RCC 7860 (cell line): ENCODE results near the gene GPX6.
"Not testable (repeated sequence)": the region's sequence is repeated elsewhere in the genome, so short reads cannot be mapped to it uniquely, and the experiment has no call there.

Source experiments
- DNase-seq: peaks from one replicate; pipeline ENCODE4 v3.0.0-alpha.2; 2015; ENCODE audit warnings: low spot score
- FAIRE-seq: peaks from 2 replicates; lab custom pipeline; 2012; peaks lifted over from hg19 to GRCh38; lab: Jason Lieb, UNC

GPX6 gene

DNA sequence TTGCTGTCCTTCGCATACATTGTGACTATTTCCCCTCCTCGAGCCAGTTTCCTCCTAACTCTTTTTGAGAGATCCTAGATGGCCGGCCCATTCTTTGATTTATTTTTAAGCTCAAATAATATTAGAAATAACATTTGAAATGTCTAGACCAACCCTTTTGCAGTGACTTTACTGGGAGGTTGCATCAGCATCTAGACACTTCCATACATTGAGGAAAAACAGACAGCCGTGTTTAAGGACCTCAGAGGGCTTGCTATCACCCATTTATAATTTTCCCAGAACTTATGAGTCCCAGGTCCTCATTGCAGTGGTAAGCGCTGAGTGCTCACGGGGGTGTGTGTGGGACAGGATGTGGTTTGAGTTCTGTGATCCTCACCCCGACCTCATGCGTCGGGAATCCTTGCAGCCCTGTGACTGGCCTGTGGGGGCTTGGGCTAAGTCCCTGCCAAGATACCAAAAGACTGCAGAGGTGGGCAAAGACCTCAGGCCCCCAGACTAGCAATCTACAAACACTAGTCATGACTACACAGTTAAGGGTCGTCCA lies 10.0 kb upstream of the GPX6 start, which contains the start of gene GPX5:
TSS of gene GPX5 (plus strand) at position 386 of the 544 bp plus-strand sequence. CDS start at position 519, 133 bp downstream.
- DNase-seq (peak; percentile 9), FAIRE-seq (no peak)

DNA sequence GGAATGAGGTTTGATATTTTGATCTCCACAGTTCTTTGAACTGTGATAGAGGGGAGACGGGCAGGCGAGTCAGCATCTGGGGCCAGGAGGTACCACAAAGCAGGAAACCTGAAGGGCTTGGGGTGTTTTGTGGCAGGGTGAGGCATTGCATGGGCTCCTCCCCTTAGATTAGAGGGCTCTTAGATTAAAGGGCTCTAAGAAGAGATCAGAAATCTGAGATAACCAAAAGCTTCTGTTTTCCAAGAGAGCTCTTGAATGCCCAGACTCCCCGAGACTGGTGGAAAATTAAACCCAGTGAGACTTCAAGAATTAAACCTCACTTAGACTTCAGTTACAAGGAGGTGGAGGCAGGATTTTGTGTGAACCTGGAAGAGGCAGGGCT lies 7.6 kb upstream of the GPX6 start:
- DNase-seq (no peak), FAIRE-seq (no peak)

DNA sequence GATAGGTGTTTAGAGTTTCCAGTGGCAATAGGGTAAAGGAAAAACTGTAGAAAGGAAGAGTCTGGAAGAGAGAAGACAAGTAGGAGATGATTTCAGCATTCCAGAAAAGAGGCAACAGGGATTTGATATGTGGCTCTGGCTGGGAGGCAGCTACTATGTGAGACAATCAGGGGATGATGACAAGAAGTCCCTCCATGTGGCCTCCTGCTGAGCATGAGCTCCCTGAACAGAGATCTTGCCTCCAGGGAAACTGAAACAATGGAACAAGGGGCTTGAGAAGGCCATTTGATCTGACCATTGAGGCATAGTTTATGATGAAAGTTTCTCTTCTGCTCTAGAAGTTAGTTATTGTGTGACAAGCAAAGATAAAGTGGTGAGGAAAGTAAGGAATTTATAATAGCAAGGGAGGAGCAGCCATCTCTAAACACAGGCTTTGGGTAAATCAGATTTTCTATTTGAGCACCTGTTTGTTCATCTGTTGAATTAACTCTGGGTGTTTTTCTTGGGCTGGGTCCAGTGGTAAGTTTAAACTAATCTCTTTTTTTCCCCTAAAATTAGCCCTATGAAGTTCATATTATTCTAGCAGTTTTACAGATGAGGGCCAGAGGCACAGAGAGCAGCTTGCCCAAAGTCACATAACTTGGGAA lies 7.1 kb upstream of the GPX6 start:
- no peak for FAIRE-seq
- no peak for DNase-seq

DNA sequence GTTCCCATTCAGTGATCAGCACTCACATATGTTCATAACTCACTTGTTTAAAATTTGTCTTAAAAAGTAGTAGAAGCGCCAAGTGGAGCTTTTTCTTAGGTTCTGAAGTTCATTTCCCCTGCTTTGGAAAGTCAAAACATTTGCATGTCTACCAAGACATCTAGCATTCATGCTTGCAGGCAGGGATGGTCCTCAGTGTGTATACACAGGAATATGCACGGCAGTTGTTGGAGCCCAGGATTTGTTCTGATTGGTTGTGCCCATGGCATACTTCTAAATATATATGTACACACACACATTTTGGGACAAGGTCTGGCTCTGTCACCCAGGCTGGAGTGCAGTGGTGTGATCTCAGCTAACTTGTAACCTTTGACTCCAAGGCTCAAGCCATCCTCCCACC lies 2.4 kb upstream of the GPX6 start:
- DNase-seq: no peak
- no peak for FAIRE-seq

DNA sequence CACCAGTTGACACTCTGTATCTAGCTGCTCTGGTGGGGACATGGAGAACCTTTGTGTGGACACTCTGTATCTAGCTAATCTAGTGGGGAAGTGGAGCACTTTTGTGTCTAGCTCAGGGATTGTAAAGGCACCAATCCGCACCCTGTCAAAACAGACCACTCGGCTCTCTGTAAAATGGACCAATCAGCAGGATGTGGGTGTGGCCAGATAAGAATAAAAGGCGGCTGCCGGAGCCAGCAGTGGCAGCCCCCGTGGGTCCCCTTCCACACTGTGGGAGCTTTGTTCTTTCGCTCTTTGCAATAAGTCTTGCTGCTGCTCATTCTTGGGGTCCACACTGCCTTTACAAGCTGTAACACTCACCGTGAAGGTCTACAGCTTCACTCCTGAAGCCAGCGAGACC lies 3.2 kb downstream of the GPX6 start:
- DNase-seq, FAIRE-seq: not testable (repeated sequence)

DNA sequence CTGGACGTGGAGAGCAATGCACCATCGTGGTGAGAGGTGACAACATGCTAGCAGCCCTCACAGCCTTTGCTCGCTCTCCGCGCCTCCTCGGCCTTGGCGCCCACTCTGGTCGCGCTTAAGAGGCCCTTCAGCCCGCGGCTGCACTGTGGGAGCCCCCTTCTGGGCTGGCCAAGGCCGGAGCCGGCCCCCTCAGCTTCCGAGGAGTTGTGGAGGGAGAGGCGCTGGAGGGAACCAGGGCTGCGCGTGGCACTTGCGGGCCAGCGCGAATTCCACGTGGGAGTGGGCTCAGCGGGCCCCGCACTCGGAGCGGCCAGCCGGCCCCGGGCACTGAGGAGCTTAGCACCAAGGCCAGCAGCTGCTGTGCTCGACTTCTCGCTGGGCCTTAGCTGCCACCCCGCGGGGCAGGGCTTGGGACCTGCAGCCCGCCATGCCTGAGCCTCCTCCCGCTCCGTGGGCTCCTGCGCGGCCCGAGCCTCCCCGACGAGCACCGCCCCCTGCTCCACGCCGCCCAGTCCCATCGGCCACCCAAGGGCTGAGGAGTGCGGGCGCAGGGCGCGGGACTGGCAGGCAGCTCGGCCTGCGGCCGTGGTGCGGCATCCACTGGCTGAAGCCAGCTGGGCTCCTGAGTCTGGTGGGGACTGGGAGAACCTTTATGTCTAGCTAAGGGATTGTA lies 3.8 kb downstream of the GPX6 start:
- DNase-seq: no peak
- no peak for FAIRE-seq

DNA sequence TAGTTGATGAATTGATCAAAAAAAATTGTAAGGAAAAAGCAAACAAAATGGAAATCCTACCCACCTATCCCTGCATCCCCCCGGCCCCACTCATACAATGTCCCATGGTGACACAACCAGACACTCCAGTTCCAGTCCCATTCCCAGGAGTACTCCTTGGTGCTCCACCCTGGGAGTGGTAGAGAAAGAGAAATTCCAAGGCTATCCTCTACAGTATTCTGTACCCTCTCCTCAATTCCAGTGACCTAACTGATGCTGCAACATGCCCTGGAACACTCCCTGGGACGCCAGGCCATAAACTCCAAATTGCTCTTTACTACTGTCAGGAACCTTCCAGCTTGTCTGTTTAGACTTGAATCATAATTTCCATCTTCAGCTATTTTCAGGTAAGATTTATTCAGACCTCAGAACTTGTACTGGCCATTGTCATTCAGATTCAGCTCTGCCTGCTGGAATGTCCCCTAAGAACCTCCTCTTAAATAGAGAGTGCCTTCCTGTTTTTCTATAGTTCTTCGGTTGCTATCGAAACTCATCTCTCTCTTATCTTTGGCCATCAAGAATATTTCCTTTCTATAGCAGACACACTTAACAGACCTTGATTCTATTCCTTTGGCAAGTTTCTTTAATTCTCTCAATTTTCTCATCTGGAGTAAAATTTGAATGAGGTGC lies 8.7 kb downstream of the GPX6 start:
- DNase-seq (no peak), FAIRE-seq (no peak)

DNA sequence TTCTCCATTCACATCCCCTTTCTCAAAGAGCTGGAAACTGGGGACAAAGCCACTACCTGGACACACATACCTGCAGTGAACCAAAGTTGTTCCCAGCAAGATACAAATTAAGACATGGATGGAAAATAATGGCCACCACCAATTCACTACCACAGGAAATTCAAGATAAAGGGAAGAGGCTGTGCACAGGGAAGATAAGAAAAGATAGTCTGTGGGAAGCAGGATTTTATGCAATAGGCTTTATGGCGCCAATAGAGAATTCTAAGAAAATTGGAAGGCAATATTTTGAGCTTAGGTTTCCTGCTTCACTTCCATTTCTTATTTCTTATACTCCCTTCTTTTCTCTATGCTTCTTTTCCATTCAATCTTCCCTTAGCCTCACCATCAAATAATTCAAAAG lies 9.9 kb downstream of the GPX6 start:
- FAIRE-seq: no peak
- no peak for DNase-seq

DNA sequence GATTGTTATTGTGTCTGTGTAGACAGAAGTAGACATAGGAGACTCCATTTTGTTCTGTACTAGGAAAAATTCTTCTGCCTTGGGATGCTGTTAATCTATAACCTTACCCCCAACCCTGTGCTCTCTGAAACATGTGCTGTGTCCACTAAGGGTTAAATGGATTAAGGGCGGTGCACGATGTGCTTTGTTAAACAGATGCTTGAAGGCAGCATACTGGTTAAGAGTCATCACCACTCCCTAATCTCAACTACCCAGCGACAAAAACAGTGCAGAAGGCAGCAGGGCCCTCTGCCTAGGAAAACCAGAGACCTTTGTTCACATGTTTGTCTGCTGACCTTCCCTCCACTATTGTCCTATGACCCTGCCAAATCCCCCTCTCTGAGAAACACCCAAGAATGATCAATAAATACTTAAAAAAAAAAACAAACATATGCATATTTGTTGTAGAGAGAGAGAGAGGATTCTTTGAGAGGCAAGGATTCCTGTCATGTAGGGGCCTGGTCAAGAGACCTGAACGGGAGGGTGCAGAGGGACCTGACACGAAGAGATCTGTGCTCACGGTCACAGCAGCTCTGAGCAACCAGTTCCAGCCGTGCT lies 12.8 kb downstream of the GPX6 start:
- not testable (repeated sequence) for DNase-seq, FAIRE-seq

DNA sequence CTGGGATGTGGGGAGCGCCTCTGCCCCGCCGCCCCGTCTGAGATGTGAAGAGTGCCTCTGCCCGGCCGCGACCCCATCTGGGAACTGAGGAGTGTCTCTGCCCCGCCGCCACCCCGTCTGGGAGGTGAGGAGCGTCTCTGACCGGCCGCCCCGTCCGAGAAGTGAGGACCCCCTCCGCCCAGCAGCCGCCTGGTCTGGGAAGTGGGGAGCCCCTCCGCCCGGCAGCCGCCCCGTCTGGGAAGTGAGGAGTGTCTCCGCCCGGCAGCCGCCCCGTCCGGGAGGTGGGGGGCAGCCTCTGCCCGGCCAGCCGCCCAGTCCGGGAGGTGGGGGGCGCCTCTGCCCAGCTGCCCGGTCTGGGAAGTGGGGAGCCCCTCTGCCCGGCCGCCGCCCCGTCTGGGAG lies 13.5 kb downstream of the GPX6 start:
- not testable (repeated sequence) for DNase-seq, FAIRE-seq

DNA sequence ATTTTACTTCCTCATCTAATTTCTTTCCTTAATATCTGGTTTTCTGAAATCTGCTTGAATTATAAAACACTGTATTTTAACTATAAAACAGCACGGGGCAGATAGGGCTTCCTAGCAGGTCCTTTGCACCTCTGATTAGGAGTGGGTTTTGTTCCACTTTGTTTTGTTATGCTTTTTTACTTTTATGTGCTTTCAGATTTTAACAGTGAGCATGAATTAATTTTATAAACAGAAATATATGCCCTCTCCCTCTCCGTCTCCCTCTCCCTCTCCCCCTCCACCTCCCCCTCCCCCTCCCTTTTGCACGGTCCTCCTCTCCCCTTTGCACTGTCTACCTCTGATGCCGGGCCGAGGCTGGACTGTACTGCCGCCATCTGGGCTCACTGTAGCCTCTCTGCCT lies 14.3 kb downstream of the GPX6 start:
- DNase-seq (no peak), FAIRE-seq (no peak)

DNA sequence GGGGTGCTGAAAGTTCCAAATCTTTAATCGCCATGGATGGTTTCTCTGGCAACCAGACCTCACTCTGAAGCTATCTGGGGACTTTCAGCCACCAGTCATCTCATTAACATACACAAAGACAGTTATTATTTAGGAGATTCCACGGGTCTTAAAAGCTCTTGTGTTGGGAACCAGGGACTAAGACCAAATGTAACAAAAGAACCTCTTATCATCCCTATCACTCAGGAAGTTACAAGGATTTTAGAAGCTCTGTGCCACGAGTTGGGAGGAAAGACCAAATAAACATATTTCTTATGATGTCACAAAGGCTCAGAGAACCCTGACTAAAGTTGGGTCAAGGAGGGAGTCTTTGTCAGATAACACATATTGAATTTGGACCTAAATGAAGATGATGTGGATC lies 17.7 kb downstream of the GPX6 start:
- DNase-seq (no peak), FAIRE-seq (no peak)

DNA sequence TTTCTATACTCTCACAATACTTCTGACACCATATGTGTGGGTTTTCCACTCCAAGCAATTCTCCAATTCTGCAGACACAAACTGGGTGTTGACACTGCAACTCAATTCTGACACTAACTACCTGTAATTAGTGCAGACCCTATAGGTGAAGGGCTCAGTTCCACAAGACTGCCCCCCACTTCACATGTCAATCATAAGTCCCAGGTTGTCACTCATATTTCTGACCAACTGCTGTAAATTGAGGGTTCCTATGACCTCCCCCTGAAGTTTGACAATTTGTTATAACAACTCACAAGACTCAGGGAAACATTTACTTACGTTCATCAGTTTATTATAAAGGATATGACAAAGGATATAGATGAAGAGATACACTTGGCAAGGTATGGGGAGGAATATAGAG lies 18.3 kb downstream of the GPX6 start:
- no peak for FAIRE-seq

DNA sequence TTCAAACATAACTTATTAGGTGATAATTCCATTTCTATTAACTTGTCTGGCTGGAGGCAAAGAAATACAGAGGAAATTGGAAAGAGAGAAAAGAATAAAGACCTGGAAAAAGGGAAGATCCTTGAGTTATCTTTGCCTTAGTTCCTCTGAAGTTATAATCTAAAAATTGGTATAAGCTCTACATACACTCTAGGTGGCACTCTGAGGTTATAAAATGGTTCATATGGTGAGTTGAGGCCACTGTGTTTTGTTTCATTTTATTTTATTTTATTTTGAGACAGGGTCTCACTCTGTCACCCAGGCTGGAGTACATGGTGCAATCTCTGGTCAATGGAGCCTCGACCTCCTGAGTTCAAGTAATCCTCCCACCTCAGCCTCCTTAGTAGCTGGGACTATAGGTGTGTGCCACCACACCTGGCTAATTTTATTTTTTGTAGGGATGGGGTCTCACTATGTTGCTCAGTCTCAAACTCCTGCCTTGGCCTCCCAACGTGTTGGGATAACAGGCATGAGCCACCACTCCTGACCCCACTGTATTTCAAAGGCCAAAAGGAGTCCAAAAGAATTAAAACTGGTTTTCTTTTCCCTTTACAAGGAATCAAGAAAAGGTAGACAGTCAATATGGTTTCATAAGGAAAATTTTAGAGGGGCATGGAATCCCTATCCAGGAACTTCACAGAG lies 19.4 kb downstream of the GPX6 start:
- DNase-seq: no peak
- FAIRE-seq: no peak

More for the DNA sequence above, 18.3 kb downstream of the GPX6 start:
- no peak for DNase-seq

DNA sequence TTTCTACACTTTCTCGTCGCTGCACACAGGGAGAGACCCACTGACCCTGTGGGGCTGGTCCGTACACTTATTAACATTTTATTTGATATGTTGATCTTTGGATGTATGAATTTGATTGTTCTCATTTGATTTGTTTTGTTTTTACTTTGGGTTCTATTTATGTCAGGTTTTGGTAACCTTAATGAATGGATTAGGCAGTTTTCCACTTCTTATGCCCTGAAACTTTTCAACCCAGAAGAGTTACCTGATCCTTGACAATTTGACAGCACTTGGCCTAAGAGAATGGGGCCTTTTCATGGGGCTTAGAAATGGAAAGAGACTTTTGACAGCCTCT lies 23.6 kb downstream of the GPX6 start:
- FAIRE-seq (no peak), DNase-seq (no peak)

DNA sequence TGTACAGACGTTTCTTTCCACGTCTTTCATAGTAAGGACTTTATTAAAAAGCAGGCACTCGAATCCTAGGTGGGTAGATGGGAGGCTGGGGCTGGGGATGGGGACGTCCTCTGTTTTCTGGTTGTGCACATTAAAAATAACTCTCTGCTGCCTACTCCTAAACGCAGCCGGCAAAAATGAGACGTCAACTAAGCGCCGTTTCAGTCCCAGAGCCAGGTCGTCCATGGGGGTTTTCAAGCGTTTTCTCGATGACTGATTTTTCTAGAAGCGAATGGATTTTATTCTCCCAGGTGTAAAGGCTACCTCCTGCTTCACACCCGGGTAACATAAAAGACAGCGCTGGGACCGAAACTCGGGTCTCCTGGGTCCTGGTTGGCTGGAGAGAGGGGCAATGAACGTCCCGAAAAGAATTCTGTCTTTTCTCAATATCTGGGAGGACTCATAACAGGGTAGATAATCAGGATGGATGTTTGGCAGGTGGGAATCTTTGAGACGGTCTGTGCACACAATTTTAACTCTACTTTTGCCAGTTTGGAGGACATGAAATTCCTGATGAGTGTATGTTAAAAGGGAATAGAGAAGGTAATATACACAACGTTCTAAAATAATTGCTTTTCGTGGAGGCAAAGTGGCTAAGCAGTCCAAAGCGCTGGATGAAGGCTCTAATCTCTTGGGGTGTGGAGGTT lies 25.2 kb downstream of the GPX6 start:
- no peak for DNase-seq
- FAIRE-seq: no peak

DNA sequence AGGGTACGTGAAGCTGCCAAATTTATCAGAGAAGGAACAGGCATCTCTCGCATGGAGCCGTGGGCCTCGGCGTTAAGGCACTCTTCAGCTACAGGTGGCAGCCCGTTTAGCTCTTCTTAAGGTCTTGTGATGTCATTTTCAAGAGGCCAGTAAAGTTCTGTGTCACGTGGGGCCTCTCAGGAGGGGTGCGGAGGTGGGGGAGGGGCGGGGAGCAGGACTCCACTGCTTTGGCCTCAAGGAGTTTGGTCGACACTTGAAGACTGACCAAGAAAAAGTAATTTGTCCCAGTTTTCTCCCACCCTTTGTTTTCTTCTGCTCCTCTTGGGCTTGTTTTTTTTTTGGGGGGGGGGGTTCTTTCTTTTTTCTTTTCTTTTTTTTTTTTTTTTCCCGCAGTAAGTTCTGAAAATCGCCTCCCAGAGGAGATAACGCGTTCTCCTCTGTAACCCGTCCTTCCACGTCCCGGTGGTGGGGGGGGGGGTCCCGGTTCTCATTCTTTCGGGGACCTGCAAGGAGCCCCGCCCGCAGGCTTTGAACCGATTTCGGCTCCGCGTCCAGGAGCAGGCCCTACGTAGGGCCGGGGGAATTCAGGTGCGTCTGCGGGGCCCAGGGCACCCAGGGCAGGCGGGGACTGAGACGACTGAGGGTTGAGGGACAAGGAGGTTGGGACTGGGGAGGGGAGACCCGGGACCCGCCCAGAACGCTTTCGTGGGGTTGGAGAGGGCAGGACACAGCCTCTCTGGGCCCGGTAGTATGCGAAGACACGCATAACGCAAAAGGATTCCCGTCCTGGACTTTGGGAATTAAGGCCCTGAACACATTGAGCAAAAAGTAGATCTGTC lies 26.0 kb downstream of the GPX6 start:
- DNase-seq: peak; percentile 39
- no peak for FAIRE-seq

DNA sequence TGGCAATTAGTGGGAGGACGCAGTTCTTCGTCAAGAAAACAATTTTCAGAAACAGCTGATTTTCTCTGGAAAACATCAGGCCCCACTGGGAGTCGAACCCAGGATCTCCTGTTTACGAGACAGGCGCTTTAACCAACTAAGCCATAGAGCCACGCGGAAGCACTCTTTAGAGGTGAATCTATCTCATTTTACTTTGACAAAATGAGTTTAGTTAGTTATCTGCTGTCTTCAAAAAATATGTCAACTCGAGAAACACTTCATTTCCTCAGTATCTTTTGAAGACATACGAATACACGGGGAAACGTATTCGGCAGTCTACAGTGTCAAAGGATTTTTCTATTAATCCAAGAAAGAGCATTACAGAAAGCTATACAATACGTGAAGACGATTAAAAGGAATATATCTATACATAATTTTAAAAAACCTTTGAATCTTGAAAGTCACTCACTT lies 26.7 kb downstream of the GPX6 start:
- no peak for FAIRE-seq

DNA sequence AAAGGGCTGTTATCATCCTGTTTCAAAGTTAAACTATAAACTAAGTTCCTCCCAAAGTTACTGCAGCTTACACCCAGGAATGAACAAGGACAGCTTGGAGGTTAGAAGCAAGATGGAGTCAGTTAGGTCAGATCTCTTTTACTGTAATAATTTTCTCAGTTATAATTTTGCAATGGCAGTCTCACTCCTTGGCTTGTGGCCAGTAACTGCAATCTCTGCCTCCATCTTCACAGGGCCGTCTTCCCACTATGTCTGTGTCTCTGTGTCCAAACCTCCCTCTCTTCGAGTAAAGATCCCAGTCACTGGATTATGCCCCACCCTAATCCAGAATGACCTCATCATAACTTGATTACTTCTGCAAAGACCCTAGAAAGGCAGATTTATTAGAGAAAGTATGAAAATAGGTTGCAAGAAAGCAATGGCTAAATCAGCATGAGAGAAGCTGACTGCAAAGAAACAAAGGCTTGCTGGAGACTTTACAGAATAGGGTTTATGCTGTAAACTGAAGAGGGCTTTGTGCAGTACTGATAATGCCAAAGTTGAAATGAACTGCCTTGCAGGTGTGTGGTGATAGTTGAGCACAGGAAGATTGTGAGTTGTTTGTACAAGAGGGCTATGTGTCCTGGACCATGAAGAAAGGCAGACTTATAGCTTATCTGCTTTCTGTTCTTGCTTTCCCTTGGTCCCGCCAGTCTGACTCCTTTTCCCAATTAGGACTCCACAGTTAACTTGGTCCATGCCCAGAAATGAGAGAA lies 28.4 kb downstream of the GPX6 start:
- no peak for FAIRE-seq
- no peak for DNase-seq

More for the DNA sequence above, 26.7 kb downstream of the GPX6 start:
- peak; percentile 64 for DNase-seq
